ENCODE measurements around the gene CNR1. TPM values are rescaled to one million over a fixed set of nuclear protein-coding genes. Genes with fewer than 3 reads are reported as not detected.

The CNR1 gene
- total and polyA plus RNA-seq, 5 experiments from 2014 or later = 0.27 to 1.1 TPM; not detected in 3

- POLR2A ChIA-PET = no interaction called here
- Mint-ChIP-seq H3K27ac (no peak overlapping the region), H3K9me3 (no peaks in the 10 kb centered on the region), H3K4me3 (peak overlapping the region in 7 of 10 donors; percentile 52 to 76 (median 72)), H3K36me3 (peaks cover 0 to 12% (median 9%) of the 10 kb centered on the region in 3 donors), H3K4me1 (peaks cover 10 to 21% (median 15%) of the 10 kb centered on the region in 4 donors), H3K27me3 (peaks cover 39 to 76% (median 60%) of the 10 kb centered on the region in 5 donors)
- ATAC-seq (peak in 1 of 2 donors; percentile 20), DNase-seq (peak in 1 of 10 donors; percentile 3)
Observed at GRCh38 chr6:88166493-88167351, 575 bp upstream of the CNR1 start.

DNA sequence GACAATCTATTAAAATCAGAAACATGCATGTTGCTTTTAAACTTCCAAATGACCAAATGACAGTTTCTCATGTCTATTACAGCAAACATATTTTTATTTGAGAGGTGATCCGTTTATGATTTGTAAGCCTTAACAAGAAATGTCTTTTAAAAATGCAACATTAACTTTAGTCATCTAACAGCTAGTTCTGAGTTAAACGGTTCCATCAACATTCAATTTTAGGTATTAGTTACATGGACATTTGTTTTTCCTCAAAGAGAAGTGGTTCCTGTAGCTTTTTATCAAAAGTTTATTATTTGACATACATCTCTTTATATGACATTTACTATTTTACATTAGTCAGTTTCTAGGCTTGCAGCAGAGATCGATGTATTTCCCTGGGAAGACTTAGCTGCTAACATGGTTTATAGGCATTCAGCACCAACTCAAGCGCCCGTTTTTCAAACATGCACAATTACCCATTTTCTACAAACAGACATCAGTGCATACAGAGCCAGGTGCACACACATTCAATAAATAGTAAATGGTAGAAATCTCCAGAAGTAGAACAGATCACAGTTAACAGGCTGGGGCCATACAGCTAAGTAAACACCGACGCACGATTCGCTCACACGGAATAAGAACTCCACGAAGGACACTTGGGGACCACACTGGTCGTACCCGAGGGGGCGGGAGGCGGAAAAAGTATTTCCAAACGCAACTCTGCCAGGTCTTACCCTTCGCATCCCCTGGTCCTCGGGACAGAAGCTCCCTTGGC lies 882 bp downstream of the CNR1 start:
- no peak overlapping the region for H3K27ac Mint-ChIP-seq
- POLR2A ChIA-PET = no interaction called here
- H3K36me3 Mint-ChIP-seq = peaks cover 0 to 12% (median 7%) of the 10 kb centered on the region in 3 donors
- DNase-seq (no peak), ATAC-seq (no peak)
- no peaks in the 10 kb centered on the region for H3K9me3 Mint-ChIP-seq
- peak overlapping the region; percentile 29 to 83 (median 72) for H3K4me3 Mint-ChIP-seq
- H3K27me3 Mint-ChIP-seq = peaks cover 33 to 61% (median 60%) of the 10 kb centered on the region in 5 donors
- peaks cover 10 to 21% (median 15%) of the 10 kb centered on the region in 4 donors for H3K4me1 Mint-ChIP-seq

DNA sequence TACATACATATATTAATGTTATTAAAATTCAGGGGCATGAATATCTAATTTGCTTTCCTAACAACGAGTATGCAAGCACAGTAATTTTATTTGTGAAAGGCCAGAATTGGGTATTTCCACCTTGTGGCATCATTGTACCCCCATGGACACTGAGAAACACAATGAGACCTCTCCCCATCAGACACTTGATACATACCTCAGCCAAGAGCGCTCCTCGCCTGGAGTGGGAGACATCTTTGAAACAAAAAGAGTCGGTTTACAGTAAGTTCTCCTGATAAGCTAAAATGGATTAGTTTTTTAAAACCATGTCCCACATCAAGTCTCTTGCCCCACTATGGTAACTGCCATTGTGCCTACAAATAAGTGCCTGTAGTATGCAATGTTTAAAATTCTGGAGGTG lies 2.1 kb downstream of the CNR1 start:
- H3K9me3 Mint-ChIP-seq = no peaks in the 10 kb centered on the region
- H3K4me1 Mint-ChIP-seq = peaks cover 10 to 21% (median 15%) of the 10 kb centered on the region in 4 donors
- POLR2A ChIA-PET = no interaction called here
- peak overlapping the region in 1 of 10 donors; percentile 11 for H3K27ac Mint-ChIP-seq
- no peak overlapping the region for H3K4me3 Mint-ChIP-seq
- peaks cover 0 to 11% (median 7%) of the 10 kb centered on the region in 3 donors for H3K36me3 Mint-ChIP-seq
- H3K27me3 Mint-ChIP-seq = peaks cover 29 to 52% (median 47%) of the 10 kb centered on the region in 5 donors
- DNase-seq (no peak), ATAC-seq (no peak)

GRCh38 chr6:88163616-88164015 lies 2.5 kb downstream of the CNR1 start:
- POLR2A ChIA-PET = no interaction called here

GRCh38 chr6:88161940-88162339 lies 4.2 kb downstream of the CNR1 start:
- Mint-ChIP-seq H3K4me3 (no peak overlapping the region), H3K9me3 (no peaks in the 10 kb centered on the region), H3K27me3 (peaks cover 17 to 34% (median 29%) of the 10 kb centered on the region in 5 donors), H3K4me1 (peaks cover 5 to 10% (median 8%) of the 10 kb centered on the region in 4 donors), H3K27ac (no peak overlapping the region), H3K36me3 (peaks cover 0 to 3% (median 0%) of the 10 kb centered on the region in 3 donors)
- no peak for DNase-seq
- POLR2A ChIA-PET = no interaction called here
- no peak for ATAC-seq

More at GRCh38 chr6:88163616-88164015, 2.5 kb downstream of the CNR1 start:
- H3K27ac Mint-ChIP-seq = no peak overlapping the region
- H3K36me3 Mint-ChIP-seq = peaks cover 0 to 7% (median 7%) of the 10 kb centered on the region in 3 donors
- H3K4me3 Mint-ChIP-seq = no peak overlapping the region
- DNase-seq (no peak), ATAC-seq (no peak)
- H3K9me3 Mint-ChIP-seq = no peaks in the 10 kb centered on the region
- H3K4me1 Mint-ChIP-seq = peaks cover 10 to 21% (median 15%) of the 10 kb centered on the region in 4 donors
- peaks cover 28 to 47% (median 43%) of the 10 kb centered on the region in 5 donors for H3K27me3 Mint-ChIP-seq

DNA sequence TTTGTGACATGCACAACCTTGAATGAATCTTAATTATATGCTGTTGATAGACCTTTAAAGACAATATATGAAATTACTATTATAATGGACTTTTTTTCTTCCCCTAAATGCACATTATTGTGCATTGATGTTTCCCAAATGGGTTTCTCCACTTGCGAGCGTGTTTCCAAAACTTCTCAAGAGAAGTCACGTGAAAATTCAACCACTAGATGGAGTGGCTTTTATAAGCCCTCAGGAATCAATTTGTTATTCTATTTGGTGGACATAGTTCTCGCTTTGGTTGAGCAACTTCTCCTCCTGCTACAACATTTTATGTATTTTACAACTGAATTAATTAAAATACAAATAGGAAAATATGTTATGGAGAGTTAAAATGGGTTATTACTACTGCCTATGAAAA lies 9.0 kb downstream of the CNR1 start:
- POLR2A ChIA-PET = no interaction called here
- Mint-ChIP-seq H3K9me3 (no peaks in the 10 kb centered on the region), H3K36me3 (no peaks in the 10 kb centered on the region), H3K27ac (no peak overlapping the region), H3K27me3 (peaks cover 0 to 10% (median 6%) of the 10 kb centered on the region in 5 donors), H3K4me3 (no peak overlapping the region), H3K4me1 (no peaks in the 10 kb centered on the region)
- DNase-seq (no peak), ATAC-seq (no peak)

DNA sequence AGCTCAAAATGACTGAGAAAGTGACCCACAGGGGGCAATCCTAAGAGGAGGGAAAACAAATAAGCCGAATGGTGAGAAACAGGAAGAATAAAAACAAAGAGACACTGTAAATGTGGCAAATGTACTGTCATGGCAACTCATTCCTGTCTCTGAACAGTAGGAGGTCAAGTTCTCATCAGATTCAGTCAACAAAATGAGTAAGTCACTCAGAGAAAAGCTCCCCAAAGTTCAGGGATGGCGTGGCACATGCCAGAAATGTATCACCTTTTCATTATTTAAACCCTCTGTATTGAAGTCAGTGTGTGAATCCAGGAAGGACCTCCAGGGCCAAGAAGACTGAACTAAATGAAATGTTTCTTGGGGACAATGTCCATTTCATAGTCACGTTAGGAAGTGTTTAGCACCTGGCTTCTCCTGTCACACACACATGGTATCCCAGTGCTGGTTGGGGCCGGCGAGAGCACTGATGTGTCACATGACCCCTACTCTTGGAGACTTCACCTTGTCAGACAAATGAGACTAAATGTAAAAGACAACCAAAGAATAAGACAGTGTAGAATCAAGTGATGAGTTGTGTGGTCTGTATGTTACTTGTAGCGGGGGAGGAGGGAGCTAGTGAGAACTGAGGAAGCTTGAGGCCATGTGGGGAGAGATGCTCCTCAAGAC lies 20.7 kb downstream of the CNR1 start:
- Mint-ChIP-seq H3K27me3 (peaks cover 6 to 24% (median 13%) of the 10 kb centered on the region in 5 donors), H3K9me3 (no peaks in the 10 kb centered on the region), H3K27ac (no peak overlapping the region), H3K4me3 (no peak overlapping the region), H3K36me3 (no peaks in the 10 kb centered on the region), H3K4me1 (peaks cover 0 to 9% (median 0%) of the 10 kb centered on the region in 4 donors)
- ATAC-seq = no peak
- DNase-seq = no peak
- POLR2A ChIA-PET = no interaction called here

GRCh38 chr6:88144637-88145297 lies 21.4 kb downstream of the CNR1 start:
- POLR2A ChIA-PET = no interaction called here
- H3K9me3 Mint-ChIP-seq = no peaks in the 10 kb centered on the region
- no peak overlapping the region for H3K4me3 Mint-ChIP-seq
- ATAC-seq (no peak), DNase-seq (no peak)
- H3K4me1 Mint-ChIP-seq = peaks cover 0 to 9% (median 0%) of the 10 kb centered on the region in 4 donors
- peaks cover 6 to 18% (median 13%) of the 10 kb centered on the region in 5 donors for H3K27me3 Mint-ChIP-seq
- no peak overlapping the region for H3K27ac Mint-ChIP-seq
- H3K36me3 Mint-ChIP-seq = no peaks in the 10 kb centered on the region

DNA sequence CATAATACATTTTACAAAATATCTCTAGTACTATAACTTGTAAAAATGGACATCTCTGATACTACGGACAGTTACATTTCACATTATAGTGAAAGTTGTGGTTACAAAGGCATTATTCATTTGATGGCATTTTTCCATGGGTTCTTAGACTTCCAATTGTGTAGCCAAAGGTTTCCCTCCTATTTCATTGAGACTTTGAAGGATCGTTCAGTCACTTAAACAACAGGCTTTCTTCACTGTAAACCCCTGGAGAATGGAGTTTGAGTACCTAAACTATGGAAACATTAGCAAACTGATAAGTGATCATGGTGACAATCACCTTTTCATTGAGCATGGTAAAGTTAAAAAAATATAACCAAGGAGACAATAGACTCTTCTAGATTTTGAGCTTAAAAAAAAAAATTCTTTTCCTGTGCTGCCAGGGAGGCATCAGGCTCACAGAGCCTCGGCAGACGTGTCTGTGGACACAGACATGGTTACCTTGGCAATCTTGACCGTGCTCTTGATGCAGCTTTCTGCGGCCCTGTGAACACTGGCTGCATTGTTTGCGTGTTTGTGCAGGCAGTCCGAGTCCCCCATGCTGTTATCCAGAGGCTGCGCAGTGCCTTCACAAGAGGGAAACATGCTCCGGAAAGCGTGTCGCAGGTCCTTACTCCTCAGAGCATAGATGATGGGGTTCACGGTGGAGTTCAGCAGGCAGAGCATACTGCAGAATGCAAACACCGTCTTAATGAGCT lies 22.6 kb downstream of the CNR1 start:
- no peak overlapping the region for H3K4me3 Mint-ChIP-seq
- POLR2A ChIA-PET = no interaction called here

DNA sequence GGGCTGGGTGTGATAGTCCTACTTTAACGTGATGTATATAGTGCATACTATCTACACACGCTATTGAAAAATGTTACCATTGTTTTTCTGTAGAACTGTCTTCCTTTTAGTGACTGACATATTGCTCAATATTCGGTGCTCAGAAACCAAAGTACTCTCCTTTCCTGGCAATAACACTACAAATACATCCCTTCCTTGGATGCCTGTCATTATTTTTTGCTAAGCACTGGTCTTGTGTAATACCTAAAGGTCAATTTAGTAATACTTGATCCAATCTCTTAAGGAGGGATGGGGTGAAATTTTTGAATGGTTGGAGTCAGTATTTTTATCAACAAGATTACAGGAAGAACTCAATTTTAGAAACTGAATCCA lies 23.9 kb downstream of the CNR1 start:
- Mint-ChIP-seq H3K4me3 (no peak overlapping the region), H3K9me3 (no peaks in the 10 kb centered on the region), H3K4me1 (peaks cover 0 to 9% (median 0%) of the 10 kb centered on the region in 4 donors), H3K27ac (peak overlapping the region in 1 of 10 donors; percentile 55), H3K36me3 (no peaks in the 10 kb centered on the region), H3K27me3 (peaks cover 0 to 14% (median 2%) of the 10 kb centered on the region in 5 donors)
- ATAC-seq (no peak), DNase-seq (no peak)
- POLR2A ChIA-PET = no interaction called here

More for the DNA sequence above, 22.6 kb downstream of the CNR1 start:
- H3K4me1 Mint-ChIP-seq = peaks cover 0 to 9% (median 0%) of the 10 kb centered on the region in 4 donors
- H3K27me3 Mint-ChIP-seq = peaks cover 2 to 14% (median 8%) of the 10 kb centered on the region in 5 donors
- no peak overlapping the region for H3K27ac Mint-ChIP-seq
- no peaks in the 10 kb centered on the region for H3K9me3 Mint-ChIP-seq
- DNase-seq = no peak
- H3K36me3 Mint-ChIP-seq = no peaks in the 10 kb centered on the region
- no peak for ATAC-seq

DNA sequence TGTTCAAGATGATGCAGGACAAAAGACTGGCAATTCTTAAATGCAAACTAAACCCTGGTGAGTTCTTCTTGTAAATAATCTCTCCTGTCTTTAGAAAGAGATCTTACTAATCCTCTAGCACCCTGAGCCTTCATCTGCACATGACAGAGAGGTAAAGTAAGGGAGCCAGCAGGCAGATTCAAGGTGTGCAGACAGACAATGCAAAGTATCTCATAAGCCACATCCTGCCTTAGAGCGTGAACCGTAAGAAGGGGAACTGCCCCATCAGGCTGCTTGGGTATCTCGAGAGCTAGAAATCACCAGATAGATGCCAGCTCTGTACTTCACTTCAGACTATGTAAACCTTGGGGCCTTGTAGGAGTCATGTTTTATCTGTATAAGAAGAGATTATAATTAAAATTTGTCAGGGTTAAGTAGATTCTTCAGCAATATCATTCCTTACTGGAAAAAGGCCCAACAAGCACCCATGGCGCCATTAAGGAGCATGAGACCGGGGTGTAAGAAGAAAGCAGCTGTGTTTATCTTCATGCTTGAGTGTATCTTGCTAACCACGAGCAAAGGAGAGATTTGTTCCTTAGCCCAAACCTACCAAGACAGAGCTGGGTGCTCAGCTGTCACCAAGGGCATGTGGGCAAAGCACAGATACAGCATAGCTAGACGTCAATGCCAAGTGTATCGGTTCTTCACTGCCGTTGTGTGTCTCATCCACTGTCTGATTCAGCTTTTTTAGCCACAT lies 24.4 kb downstream of the CNR1 start:
- ATAC-seq = peak in 1 of 2 donors; percentile 68
- no peak for DNase-seq
- POLR2A ChIA-PET = no interaction called here
- Mint-ChIP-seq H3K4me1 (peaks cover 0 to 9% (median 0%) of the 10 kb centered on the region in 4 donors), H3K9me3 (no peaks in the 10 kb centered on the region), H3K27me3 (peaks cover 0 to 14% (median 0%) of the 10 kb centered on the region in 5 donors), H3K36me3 (no peaks in the 10 kb centered on the region), H3K4me3 (no peak overlapping the region), H3K27ac (peak overlapping the region in 2 of 10 donors; percentile 31 to 55)
